Measurements from ENCODE around the gene CABP7. TPM values are rescaled to one million over a fixed set of nuclear protein-coding genes. Genes with fewer than 3 reads are reported as not detected.
A peak's percentile ranks its signal among the peaks of the same experiment; 100 is the strongest.

Gene CABP7
- total and polyA plus RNA-seq, 2 of the 13 experiments (the other 11 are each of a cell fraction or from before 2014, with no cell fraction given), result 0.08 TPM; not detected in 1

GRCh38 chr22:29716814-29717545, 2.8 kb upstream of the CABP7 start (continued):
- TF ChIP-seq ARID5B (CRISPR knock-in tag; IDR thresholded peaks at IDR 0.05), result peak; percentile 74
- no peak for TF ChIP-seq ISL2 (CRISPR knock-in tag; IDR thresholded peaks at IDR 0.05)
- no peak for TF ChIP-seq TERF1 (CRISPR knock-in tag; IDR thresholded peaks at IDR 0.05)
- 0 out of 2 replicates have a peak, but pooled peaks have one; percentile 47 for TF ChIP-seq ZSCAN25 (CRISPR knock-in tag; IDR thresholded peaks at IDR 0.05)
- peak; percentile 91 for TF ChIP-seq THRA (CRISPR knock-in tag; IDR thresholded peaks at IDR 0.05; ENCODE audit: borderline replicate concordance)
- TF ChIP-seq ZFP36L2 (CRISPR knock-in tag; IDR thresholded peaks at IDR 0.05), result peak; percentile 96
- TF ChIP-seq SALL2 (CRISPR knock-in tag; IDR thresholded peaks at IDR 0.05), result peak; percentile 59; the same call in 1 of the 2 replicates
- no peak for TF ChIP-seq ZBTB3 (CRISPR knock-in tag; IDR thresholded peaks at IDR 0.05; ENCODE audit: borderline replicate concordance, low read depth)
- TF ChIP-seq ZNF781 (CRISPR knock-in tag; IDR thresholded peaks at IDR 0.05; ENCODE audit: borderline replicate concordance, not compliant biosample characterization), result peak; percentile 93
- TF ChIP-seq SNAPC4 (CRISPR knock-in tag; IDR thresholded peaks at IDR 0.05), result no peak; the same call in 1 of the 2 replicates
- peak; percentile 67; the same call in 1 of the 2 replicates for TF ChIP-seq KDM1A (CRISPR knock-in tag; IDR thresholded peaks at IDR 0.05)
- TF ChIP-seq LBX2 (CRISPR knock-in tag; IDR thresholded peaks at IDR 0.05; ENCODE audit: borderline replicate concordance), result no peak
